ENCODE data around the gene WDR73.

Gene WDR73

DNA sequence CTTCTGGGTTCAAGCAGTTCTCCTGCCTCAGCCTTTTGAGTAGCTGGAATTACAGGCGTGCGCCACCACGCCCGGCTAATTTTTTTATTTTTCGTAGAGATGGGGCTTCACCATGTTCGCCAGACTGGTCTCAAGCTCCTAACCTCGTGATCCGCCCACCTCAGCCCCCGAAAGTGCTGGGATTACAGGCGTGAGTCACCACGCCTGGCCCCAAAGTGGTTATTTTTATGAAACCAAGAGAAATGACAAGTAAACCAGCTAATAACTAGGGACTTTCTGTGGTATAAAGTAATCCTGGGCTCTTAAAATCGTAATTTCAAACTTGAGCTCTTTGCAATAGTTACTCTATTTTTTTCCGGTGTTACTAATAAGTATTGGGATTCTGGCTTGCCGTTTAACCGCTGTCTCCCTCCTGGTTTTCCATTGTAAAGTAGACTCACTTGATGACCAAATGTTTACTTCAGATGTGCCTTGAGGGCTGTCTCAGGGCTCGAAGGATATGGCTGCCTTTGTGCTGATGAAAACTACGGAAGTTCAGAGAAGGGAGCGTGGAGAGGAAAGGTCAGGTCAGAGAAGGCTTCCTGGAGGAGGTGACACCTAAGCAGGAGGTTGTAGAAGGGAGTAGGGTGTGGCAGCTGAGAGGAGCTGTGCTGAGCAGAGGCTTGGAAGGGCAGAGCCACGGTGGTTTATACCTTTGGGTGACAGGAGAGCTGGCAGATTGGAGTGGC is 49.1 kb downstream of the WDR73 start:
- no peak overlapping the region for H3K4me3 ChIP-seq (ENCODE audit: low read length)
- TF ChIP-seq, protein P1, sequence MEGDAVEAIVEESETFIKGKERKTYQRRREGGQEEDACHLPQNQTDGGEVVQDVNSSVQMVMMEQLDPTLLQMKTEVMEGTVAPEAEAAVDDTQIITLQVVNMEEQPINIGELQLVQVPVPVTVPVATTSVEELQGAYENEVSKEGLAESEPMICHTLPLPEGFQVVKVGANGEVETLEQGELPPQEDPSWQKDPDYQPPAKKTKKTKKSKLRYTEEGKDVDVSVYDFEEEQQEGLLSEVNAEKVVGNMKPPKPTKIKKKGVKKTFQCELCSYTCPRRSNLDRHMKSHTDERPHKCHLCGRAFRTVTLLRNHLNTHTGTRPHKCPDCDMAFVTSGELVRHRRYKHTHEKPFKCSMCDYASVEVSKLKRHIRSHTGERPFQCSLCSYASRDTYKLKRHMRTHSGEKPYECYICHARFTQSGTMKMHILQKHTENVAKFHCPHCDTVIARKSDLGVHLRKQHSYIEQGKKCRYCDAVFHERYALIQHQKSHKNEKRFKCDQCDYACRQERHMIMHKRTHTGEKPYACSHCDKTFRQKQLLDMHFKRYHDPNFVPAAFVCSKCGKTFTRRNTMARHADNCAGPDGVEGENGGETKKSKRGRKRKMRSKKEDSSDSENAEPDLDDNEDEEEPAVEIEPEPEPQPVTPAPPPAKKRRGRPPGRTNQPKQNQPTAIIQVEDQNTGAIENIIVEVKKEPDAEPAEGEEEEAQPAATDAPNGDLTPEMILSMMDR (conservative IDR thresholded peaks at IDR 0.05; ENCODE audit: low read length): no peak
- DNase-seq (ENCODE audit: low read depth): no peak

GRCh38 chr15:84603630-84604379 is 50.3 kb downstream of the WDR73 start:
- DNase-seq (ENCODE audit: low read depth): no peak
- no peak overlapping the region for H3K4me3 ChIP-seq (ENCODE audit: low read length)
- TF ChIP-seq, protein P1 (conservative IDR thresholded peaks at IDR 0.05; ENCODE audit: low read length): no peak

DNA sequence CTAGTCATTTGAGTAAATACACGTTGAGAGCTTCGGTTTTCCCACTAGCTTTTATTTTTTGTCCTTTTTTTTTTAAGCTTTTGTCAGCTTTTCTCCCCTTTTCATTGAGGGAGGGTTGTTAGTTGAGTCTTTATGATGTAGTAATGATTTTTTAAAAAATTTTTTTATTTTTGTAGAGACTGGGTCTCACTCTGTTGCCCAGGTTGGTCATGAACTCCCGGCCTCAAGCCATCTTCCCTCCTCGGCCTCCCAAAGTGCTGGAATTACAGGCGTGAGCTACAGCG is 52.6 kb downstream of the WDR73 start:
- H3K4me3 ChIP-seq (ENCODE audit: low read length): peak overlapping the region; percentile 94
- no peak for DNase-seq (ENCODE audit: low read depth)
- TF ChIP-seq, protein P1 (conservative IDR thresholded peaks at IDR 0.05; ENCODE audit: low read length): no peak

DNA sequence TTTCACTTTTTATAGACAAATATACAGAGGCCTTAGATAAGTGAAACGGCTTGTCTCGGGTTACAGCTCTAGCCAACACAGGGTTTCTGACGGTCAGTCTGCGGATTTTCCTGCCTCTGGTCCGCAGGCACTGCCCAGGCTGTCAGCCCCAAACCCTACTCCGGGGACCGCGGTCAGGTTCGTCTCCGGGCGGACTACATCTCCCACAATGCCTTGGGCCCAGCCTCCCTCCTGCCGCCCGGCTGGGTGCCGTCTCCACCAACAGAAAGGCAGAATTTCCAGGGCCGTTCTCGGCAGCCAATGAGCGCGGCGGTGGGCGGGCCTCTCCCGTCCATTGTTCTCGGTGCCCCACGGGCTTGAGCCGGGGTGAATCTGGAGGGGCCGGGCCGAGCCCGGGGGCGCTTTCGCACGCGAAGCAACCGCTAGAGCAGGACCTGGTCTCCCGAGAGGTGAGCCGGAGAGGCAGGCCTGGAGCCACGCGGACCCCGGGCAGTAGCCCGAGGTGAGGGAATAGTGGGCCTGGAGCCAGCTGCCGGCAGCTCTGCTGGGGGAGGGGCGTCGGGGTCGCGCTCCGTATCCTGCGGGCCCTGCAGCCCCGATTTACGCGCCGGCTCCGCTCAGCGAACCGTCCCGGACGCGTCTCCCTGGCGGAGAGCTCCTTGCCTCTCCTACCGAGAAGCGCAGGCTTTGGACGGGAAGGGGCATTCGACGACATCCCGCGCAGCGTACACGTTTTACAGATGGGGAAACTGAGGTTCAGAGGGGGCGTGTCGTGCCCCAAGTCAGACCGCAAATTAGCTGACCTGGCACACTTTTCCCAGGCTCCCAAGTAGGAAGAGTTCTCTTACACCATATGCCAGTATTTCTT is 53.2 kb downstream of the WDR73 start, which contains the start of gene ZSCAN2:
Gene ZSCAN2 (plus strand): TSS at position 323 of the 868 bp plus-strand sequence. CDS start 2,919 bp downstream, outside the sequence.
- peak within 1 kb of the TSS; percentile 94 for H3K4me3 ChIP-seq (ENCODE audit: low read length)
- TF ChIP-seq, protein P1 (conservative IDR thresholded peaks at IDR 0.05; ENCODE audit: low read length): no peak
- peak; percentile 90 for DNase-seq (ENCODE audit: low read depth)

DNA sequence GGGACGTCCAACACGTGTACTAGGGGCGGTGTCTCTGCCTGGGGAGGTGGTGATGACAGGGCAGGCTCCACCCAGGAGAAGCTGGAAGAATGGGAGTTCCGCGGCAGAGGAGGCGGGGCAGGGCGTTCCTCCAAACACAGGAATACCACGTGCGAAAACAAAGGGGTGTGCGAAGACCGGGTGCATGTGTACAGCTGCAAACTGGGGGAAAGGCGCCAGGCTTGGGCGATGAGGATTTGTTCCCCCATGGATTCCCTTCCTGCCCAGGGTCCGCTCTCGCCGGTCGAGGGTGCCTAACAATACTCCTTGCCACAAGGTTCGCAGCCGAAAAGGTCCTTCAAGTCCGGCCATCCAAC is 53.8 kb downstream of the WDR73 start:
- TF ChIP-seq, protein P1 (conservative IDR thresholded peaks at IDR 0.05; ENCODE audit: low read length): no peak
- H3K4me3 ChIP-seq (ENCODE audit: low read length): peak overlapping the region; percentile 94
- DNase-seq (ENCODE audit: low read depth): peak; percentile 77

GRCh38 chr15:84599906-84600305 is 54.2 kb downstream of the WDR73 start:
- DNase-seq (ENCODE audit: low read depth): no peak
- H3K4me3 ChIP-seq (ENCODE audit: low read length): peak overlapping the region; percentile 44
- TF ChIP-seq, protein P1 (conservative IDR thresholded peaks at IDR 0.05; ENCODE audit: low read length): no peak

Data from AG10803 (cell line).